Upper lobe of left lung (tissue), 6 donors: ENCODE data around the gene TXN. TPM values are rescaled to one million over a fixed set of nuclear protein-coding genes. Genes with fewer than 3 reads are reported as not detected.
A peak's percentile ranks its signal among the peaks of the same experiment; 100 is the strongest.

Experiments
- ATAC-seq, 2 donors: fragments of 200-7000 bp; cut with Tn5 transposase; one replicate each; pipeline ENCODE4 v1.9.1; 2022; ENCODE audit warnings: mild to moderate bottlenecking in 2 of 2, moderate library complexity in 2 of 2; ENCODE audit not compliant: low FRiP score in 2 of 2
- DNase-seq, 2 donors: peaks; one replicate each; pipeline ENCODE4 v3.0.0-alpha.2; 2019 to 2020
- H3K27ac ChIP-seq, 4 donors: fragments of 200-600 bp; sonication (generic); one replicate each; pipeline ENCODE4 v1.5.1; 2016 to 2019
- H3K27me3 ChIP-seq, 4 donors: fragments of 200-600 bp; sonication (generic); one replicate each; pipeline ENCODE4 v1.5.1; 2017 to 2019
- H3K36me3 ChIP-seq, 4 donors: fragments of 200-600 bp; sonication (generic); one replicate each; pipeline ENCODE4 v1.5.1; 2016 to 2019
- H3K4me1 ChIP-seq, 4 donors: fragments of 200-600 bp; sonication (generic); one replicate each; pipeline ENCODE4 v1.5.1; 2018 to 2019
- H3K4me3 ChIP-seq, 4 donors: fragments of 200-600 bp; sonication (generic); one replicate each; pipeline ENCODE4 v1.5.1; 2017 to 2019; ENCODE audit warnings: mild to moderate bottlenecking in 2 of 4, moderate library complexity in 1 of 4
- H3K9me3 ChIP-seq, 4 donors: fragments of 200-600 bp; sonication (generic); one replicate each; pipeline ENCODE4 v1.5.1; 2018 to 2019
- EP300 ChIP-seq, 4 donors: sonication (generic); formaldehyde crosslinking; IDR thresholded peaks; one replicate each; pipeline ENCODE4 v1.5.1; 2017; ENCODE audit warnings: antibody characterized with exemption in 4 of 4, control low read depth in 2 of 4
- POLR2A ChIP-seq, 4 donors: fragments of 450-650 bp; IDR thresholded peaks; one replicate each; pipeline ENCODE4 v1.5.1; 2016 to 2017; ENCODE audit warnings: antibody characterized with exemption in 4 of 4, mild to moderate bottlenecking in 2 of 4
- POLR2AphosphoS5 ChIP-seq, 2 donors: sonication (generic); formaldehyde crosslinking; IDR thresholded peaks; one replicate each; pipeline ENCODE4 v1.5.1; 2017; ENCODE audit warnings: antibody characterized with exemption in 2 of 2
- whole genome bisulfite sequencing, 2 donors: methylation state at CpG; one replicate each; pipeline ENCODE4 v1.1.5; 2017 to 2018; 5-methylcytosine and 5-hydroxymethylcytosine counted together
- total RNA-seq, 6 donors: library from RNA; depleted of rRNA in 4 of 6; stranded (reverse); fragments of >200 nt in 4 of 6; gene quantifications; one replicate each; pipeline versions ENCODE4 v1.1.0 to v1.2.1, GENCODE V29; 2016 to 2021
- TF ChIP-seq, protein P1 (sequence below), 6 experiments: fragments of 450-650 bp in 4 of 6; fragments of 200-600 bp in 2 of 6; sonication (generic) in 2 of 6; IDR thresholded peaks; one replicate each; pipeline ENCODE4 v1.5.1; 2016 to 2019; ENCODE audit warnings: antibody characterized with exemption in 6 of 6
- donor health status: DM: no; HTN: no; CAD: no; lungs with moderate emphysema.
- donor health status: DM: no; HTN: yes; CAD: no; lungs with severe emphysema.

TXN gene
- 100 to 1,000 TPM in 4 of 6 donors, 10 to 100 TPM in 2; 27.2 to 179 (median 165) TPM for total RNA-seq

- 0 to 3% methylated on average over 12 to 13 of the region's 65 CpGs for WGBS, 2 donors
- peak; percentile 84 to 88 for TF ChIP-seq POLR2AphosphoS5 (IDR thresholded peaks at IDR 0.05)
- peak in 3 of 4 donors; percentile 5 to 96 (median 80) for TF ChIP-seq EP300 (IDR thresholded peaks at IDR 0.05)
- peak in 3 of 4 donors; percentile 70 to 94 (median 91) for TF ChIP-seq POLR2A (IDR thresholded peaks at IDR 0.05)
- TF ChIP-seq, protein P1, sequence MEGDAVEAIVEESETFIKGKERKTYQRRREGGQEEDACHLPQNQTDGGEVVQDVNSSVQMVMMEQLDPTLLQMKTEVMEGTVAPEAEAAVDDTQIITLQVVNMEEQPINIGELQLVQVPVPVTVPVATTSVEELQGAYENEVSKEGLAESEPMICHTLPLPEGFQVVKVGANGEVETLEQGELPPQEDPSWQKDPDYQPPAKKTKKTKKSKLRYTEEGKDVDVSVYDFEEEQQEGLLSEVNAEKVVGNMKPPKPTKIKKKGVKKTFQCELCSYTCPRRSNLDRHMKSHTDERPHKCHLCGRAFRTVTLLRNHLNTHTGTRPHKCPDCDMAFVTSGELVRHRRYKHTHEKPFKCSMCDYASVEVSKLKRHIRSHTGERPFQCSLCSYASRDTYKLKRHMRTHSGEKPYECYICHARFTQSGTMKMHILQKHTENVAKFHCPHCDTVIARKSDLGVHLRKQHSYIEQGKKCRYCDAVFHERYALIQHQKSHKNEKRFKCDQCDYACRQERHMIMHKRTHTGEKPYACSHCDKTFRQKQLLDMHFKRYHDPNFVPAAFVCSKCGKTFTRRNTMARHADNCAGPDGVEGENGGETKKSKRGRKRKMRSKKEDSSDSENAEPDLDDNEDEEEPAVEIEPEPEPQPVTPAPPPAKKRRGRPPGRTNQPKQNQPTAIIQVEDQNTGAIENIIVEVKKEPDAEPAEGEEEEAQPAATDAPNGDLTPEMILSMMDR (IDR thresholded peaks at IDR 0.05), result peak in 1 of 6 experiments; percentile 11
- Histone ChIP-seq H3K27ac (peak within 1 kb of the TSS; percentile 91 to 97 (median 96)), H3K27me3 (no peaks in the 10 kb centered on the region), H3K9me3 (no peaks in the 10 kb centered on the region), H3K4me1 (peaks cover 25 to 43% (median 31%) of the 10 kb centered on the region in 4 donors), H3K4me3 (peak within 1 kb of the TSS; percentile 76 to 95 (median 92)), H3K36me3 (no peaks in the 10 kb centered on the region)
- ATAC-seq, result peak; percentile 95 to 96
- DNase-seq, result peak; percentile 95 to 99
These were observed at the start of gene TXN for GRCh38 chr9:110256380-110257096. Gene TXN (minus strand): TSS chr9:110256507. CDS start chr9:110256435, 72 bp downstream.

- TF ChIP-seq POLR2AphosphoS5 (IDR thresholded peaks at IDR 0.05) (peak in 1 of 2 donors; percentile 64), EP300 (IDR thresholded peaks at IDR 0.05) (peak in 1 of 4 donors; percentile 18), POLR2A (IDR thresholded peaks at IDR 0.05) (no peak)
- TF ChIP-seq, protein P1 (IDR thresholded peaks at IDR 0.05), result no peak
- Histone ChIP-seq H3K4me3 (no peak overlapping the region), H3K27ac (peak overlapping the region in 1 of 4 donors; percentile 63), H3K4me1 (no peaks in the 10 kb centered on the region), H3K27me3 (no peaks in the 10 kb centered on the region), H3K9me3 (no peaks in the 10 kb centered on the region), H3K36me3 (no peaks in the 10 kb centered on the region)
- DNase-seq, result no peak
- ATAC-seq, result peak in 1 of 2 donors; percentile 64
- 55 to 81% methylated on average over 1 of the region's 1 CpG for WGBS, 2 donors
These were observed 46.8 kb upstream of the TXN start for GRCh38 chr9:110303133-110303532.

DNA sequence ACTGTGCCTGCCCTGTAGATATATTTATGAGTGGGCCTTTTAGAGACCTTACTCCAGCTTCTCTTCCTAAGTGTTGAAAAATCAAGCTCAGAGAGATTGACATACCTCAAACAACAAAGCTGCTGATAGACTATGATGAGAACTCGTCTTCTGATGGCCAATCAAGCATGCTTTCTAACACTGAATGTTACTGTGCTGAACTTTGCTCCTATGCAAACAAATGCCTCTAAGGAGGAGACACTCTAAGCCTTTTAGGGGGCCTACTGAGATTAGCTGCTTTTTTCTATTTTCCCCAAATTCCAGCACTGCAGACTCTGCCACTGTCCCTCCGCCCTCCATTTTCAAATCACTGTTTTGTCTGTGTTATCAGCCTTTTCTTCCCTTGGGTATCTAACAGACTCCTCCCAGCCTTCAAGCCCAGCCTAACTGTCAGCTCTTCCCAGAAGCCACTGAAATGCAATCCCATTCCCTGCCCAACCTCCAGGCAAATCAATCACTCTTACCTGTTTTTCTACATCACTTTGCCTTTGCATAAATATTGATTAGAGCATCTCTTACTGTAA, 41.8 kb upstream of the TXN start:
- no peak for DNase-seq
- WGBS, 2 donors, result 59 to 64% methylated on average over 2 of the region's 2 CpGs
- TF ChIP-seq POLR2AphosphoS5 (IDR thresholded peaks at IDR 0.05) (no peak), EP300 (IDR thresholded peaks at IDR 0.05) (no peak)

DNA sequence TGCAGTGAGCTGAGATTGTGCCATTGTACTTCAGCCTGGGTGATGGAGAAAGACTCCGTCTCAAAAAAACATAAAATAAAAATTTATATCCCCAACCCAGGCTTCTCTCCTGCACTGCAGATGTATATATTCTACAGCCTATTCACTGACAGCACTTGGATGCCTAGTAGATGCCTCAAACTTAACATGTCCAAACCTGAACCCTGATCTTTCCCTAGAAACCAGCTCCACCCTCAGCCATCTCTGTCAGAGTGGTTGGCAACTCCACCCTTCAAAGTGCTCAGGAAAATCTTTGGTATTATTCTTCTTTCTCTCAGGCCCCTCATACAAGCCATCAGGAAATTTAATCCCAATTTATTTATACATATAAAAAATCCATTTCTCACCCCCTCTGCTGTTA, 36.9 kb upstream of the TXN start:
- no peak for DNase-seq
- WGBS, 2 donors, result 84 to 95% methylated on average over 1 of the region's 1 CpG
- H3K4me1 ChIP-seq, result no peaks in the 10 kb centered on the region
- H3K27ac ChIP-seq, result no peak overlapping the region
- no peak for ATAC-seq
- H3K9me3 ChIP-seq, result no peaks in the 10 kb centered on the region
- no peaks in the 10 kb centered on the region for H3K27me3 ChIP-seq
- no peaks in the 10 kb centered on the region for H3K36me3 ChIP-seq
- no peak for TF ChIP-seq POLR2AphosphoS5 (IDR thresholded peaks at IDR 0.05)
- TF ChIP-seq, protein P1 (IDR thresholded peaks at IDR 0.05), result no peak
- TF ChIP-seq POLR2A (IDR thresholded peaks at IDR 0.05), result no peak
- no peak for TF ChIP-seq EP300 (IDR thresholded peaks at IDR 0.05)
- no peak overlapping the region for H3K4me3 ChIP-seq

More for the DNA sequence above, 41.8 kb upstream of the TXN start:
- no peaks in the 10 kb centered on the region for H3K4me1 ChIP-seq
- no peaks in the 10 kb centered on the region for H3K27me3 ChIP-seq
- no peaks in the 10 kb centered on the region for H3K9me3 ChIP-seq
- no peak overlapping the region for H3K4me3 ChIP-seq
- ATAC-seq, result no peak
- no peaks in the 10 kb centered on the region for H3K36me3 ChIP-seq
- H3K27ac ChIP-seq, result no peak overlapping the region

DNA sequence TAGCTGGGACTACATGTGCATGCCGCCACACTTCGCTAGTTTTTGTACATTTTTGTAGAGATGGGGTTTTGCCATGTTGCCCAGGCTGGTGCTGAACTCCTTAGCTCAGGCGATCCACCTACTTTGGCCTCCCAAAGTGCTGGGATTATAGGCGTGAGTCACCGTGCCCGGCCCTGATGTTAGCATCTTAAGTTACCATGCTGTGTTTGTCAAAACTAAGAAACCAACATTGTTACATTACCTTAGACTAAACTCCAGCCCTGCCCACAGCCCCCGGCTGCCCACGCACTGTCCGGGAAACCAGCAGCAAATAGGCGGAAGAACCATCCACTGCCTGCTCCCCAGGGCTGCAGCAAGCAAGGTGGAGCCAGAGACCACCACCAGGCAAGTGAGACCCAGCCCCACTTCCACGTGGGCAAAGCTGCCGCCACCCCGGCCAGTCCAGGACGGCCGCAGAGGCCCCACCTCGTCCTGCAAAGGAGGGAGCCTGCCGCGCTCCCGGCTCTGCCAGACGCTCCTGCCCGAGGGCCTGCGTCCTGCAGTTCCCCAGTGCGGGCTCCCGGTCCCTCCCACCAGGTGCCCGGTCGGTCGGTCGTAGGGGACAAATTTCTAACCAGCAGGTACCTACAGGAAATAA, 35.7 kb upstream of the TXN start:
- no peaks in the 10 kb centered on the region for H3K36me3 ChIP-seq
- DNase-seq, result peak in 1 of 2 donors; percentile 67
- 87 to 93% methylated on average over 16 to 28 of the region's 28 CpGs for WGBS, 2 donors

More for the DNA sequence above, 35.7 kb upstream of the TXN start:
- Histone ChIP-seq H3K4me3 (no peak overlapping the region), H3K9me3 (no peaks in the 10 kb centered on the region), H3K27ac (no peak overlapping the region), H3K27me3 (no peaks in the 10 kb centered on the region), H3K4me1 (no peaks in the 10 kb centered on the region)
- no peak for ATAC-seq
- TF ChIP-seq POLR2A (IDR thresholded peaks at IDR 0.05), result no peak
- no peak for TF ChIP-seq POLR2AphosphoS5 (IDR thresholded peaks at IDR 0.05)
- no peak for TF ChIP-seq EP300 (IDR thresholded peaks at IDR 0.05)
- TF ChIP-seq, protein P1 (IDR thresholded peaks at IDR 0.05), result no peak
